Brain pericyte (primary cell): ENCODE data around the gene CES1.
"Not testable (repeated sequence)": the region's sequence is repeated elsewhere in the genome, so short reads cannot be mapped to it uniquely, and the experiment has no call there.

Experiments
- DNase-seq: peaks from one replicate; pipeline ENCODE4 v3.0.0-alpha.2; 2012; ENCODE audit warnings: low read depth, low spot score

The CES1 gene

GRCh38 chr16:55832773-55833691 lies at the start of gene CES1:
Gene CES1, minus strand, starts transcription at chr16:55833096. Its CDS starts 41 bp downstream, at chr16:55833055.
- DNase-seq, result no peak

- DNase-seq, result no peak
Observed at GRCh38 chr16:55876854-55877253, 44.0 kb upstream of the CES1 start.

- DNase-seq, result no peak
Observed at GRCh38 chr16:55875273-55875672, 42.4 kb upstream of the CES1 start, which contains the start of gene CES5A. Gene CES5A, minus strand, starts transcription at chr16:55875373. Its CDS starts 152 bp downstream, at chr16:55875221.

GRCh38 chr16:55873122-55873521 lies 40.2 kb upstream of the CES1 start:
- no peak for DNase-seq

- no peak for DNase-seq
Observed at GRCh38 chr16:55872130-55872529, 39.2 kb upstream of the CES1 start.

GRCh38 chr16:55871411-55872038 lies 38.6 kb upstream of the CES1 start:
- no peak for DNase-seq

GRCh38 chr16:55868980-55869379 lies 36.1 kb upstream of the CES1 start:
- DNase-seq, result no peak

- DNase-seq, result no peak
Observed at GRCh38 chr16:55868137-55868536, 35.2 kb upstream of the CES1 start.

GRCh38 chr16:55861288-55861687 lies 28.4 kb upstream of the CES1 start:
- DNase-seq, result no peak

GRCh38 chr16:55857650-55858049 lies 24.8 kb upstream of the CES1 start:
- DNase-seq, result not testable (repeated sequence)

GRCh38 chr16:55856950-55857349 lies 24.1 kb upstream of the CES1 start:
- DNase-seq, result no peak

- no peak for DNase-seq
Observed at GRCh38 chr16:55853114-55853513, 20.2 kb upstream of the CES1 start.

GRCh38 chr16:55849536-55849935 lies 16.6 kb upstream of the CES1 start:
- no peak for DNase-seq

GRCh38 chr16:55846598-55847346 lies 13.9 kb upstream of the CES1 start:
- no peak for DNase-seq

GRCh38 chr16:55843105-55843395 lies 10.2 kb upstream of the CES1 start:
- DNase-seq, result no peak

- DNase-seq, result no peak
Observed at GRCh38 chr16:55842369-55843104, 9.6 kb upstream of the CES1 start.

- DNase-seq, result no peak
Observed at GRCh38 chr16:55839115-55839514, 6.2 kb upstream of the CES1 start.

GRCh38 chr16:55836158-55836611 lies 3.3 kb upstream of the CES1 start:
- no peak for DNase-seq

- DNase-seq, result no peak
Observed at GRCh38 chr16:55835581-55835980, 2.7 kb upstream of the CES1 start.

GRCh38 chr16:55835173-55835572 lies 2.3 kb upstream of the CES1 start:
- not testable (repeated sequence) for DNase-seq

GRCh38 chr16:55834049-55834448 lies 1.2 kb upstream of the CES1 start:
- no peak for DNase-seq

GRCh38 chr16:55832425-55832772 lies 497 bp downstream of the CES1 start:
- no peak for DNase-seq
